HG02642 (cell line): ENCODE data around the gene SLC4A8.
A peak's percentile ranks its signal among the peaks of the same experiment; 100 is the strongest.

ENCODE experiments used
- ATAC-seq: cut with Tn5 transposase; IDR thresholded peaks from one replicate; pipeline ENCODE4 v1.9.1; 2021; ENCODE audit warnings: mild to moderate bottlenecking; ENCODE audit not compliant: unreplicated experiment, poor library complexity

Gene SLC4A8

GRCh38 chr12:51519755-51520154 is 95.1 kb downstream of the SLC4A8 start:
- no peak for ATAC-seq

DNA sequence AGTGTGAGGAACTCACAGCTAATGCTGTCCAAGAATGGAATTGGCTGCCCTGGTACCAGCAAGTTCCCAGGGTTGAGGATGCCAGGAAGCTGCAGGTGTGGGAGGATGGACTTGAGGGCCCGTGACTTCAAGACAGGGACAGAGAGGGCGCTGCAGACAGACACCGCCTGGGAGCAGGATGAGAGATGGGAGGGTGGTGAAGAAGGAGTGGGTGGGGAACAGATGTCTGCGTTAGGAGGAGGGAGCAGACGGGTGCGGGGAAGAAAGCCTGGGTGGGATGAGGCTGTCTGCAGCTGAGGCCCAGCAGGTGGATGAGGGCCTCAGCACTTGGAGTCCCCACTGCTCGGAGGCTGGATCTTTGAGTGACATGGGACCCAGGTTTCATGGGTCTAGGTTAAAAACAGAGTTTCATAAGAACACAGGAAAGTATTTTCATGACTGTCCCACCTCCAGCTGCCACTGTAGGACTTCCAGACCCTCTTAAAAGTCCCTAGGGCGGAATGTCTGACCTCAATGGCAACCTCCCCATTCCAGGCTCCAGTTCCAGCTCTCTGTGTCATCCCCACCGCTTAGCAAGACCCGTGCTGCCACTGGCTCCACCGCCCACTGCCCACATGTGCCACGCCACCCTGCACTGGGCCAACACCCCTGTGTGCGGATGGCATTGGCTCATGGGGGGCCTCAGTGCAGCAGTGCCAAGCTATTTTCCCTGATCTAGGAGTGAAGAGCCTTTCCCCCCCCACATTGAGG is 96.1 kb downstream of the SLC4A8 start:
- no peak for ATAC-seq

DNA sequence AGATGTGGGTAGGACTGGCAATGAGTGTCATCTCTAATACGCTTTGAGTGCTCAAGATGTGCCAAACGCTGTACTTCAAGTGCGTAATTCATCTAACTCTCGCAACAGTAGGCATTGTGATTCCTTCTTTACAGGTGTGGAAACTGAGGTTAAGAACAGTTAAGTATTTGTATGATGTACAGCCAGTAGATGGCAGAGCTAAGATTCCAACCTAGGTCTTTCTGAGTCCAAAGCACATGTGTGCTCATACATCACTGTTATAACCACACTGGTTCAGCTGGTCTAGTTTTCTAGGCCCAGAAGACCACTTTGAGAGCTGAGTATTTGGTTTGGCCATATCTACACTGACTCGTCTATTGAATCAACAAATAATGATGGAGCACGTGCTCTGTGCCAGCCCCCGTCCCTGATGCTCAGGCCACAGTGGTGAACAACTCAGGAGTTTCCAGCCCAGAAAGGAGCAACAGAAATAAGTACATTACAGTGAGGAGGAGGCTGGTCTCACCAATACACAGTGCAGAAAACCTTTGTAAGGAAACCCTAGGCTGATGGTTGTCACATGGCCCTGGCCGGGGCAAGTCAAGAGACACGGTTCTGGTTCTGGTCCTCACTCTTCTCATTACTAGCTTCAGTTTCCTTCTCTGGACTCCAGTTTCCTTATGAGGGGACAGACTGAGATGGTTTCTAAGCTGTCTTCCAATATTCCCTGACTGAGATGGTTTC is 97.1 kb downstream of the SLC4A8 start:
- no peak for ATAC-seq

DNA sequence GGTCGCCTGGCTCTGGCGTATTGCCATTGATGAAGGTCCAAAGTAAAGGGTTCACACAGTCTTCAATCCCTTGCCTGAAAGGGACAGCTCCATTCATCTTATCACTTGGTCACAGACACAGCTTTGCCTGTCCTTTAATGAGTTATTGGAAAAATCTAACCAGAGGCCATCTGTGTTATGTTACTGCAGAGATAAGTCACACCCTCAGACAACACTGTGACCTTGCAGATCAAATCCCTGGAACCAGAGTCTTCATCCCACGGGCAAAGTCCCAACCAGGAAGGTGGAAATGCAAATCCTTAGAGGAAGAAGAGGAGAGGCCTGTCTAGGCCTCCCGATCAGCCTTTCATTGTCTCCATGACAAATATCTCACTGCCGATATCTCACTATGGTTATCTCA is 98.1 kb downstream of the SLC4A8 start:
- ATAC-seq: no peak

DNA sequence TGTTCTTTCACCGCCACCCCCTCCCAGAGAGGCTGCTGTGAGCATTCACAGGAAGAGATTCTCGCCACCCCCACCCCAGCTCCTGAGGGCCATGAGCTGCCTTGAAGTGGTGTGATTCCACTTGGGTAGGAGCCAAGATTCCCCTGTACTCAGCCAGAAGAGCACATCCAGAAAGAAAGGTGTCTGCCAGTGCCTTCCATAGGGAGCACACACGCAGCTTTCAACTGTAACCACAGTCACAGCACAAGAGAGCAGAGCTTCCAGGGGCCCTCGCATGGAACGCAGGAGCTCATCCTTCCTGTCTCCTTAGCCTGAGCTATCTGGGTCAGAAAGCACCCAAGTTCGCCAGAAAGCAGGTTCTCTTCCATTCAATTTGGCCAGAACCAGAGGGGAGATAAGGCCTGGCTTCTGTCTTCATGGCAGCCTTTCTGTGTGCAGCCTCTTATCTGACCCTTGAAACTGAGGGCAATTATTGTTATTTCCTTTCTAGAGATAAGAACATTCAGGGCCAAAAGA is 99.8 kb downstream of the SLC4A8 start:
- ATAC-seq: no peak

DNA sequence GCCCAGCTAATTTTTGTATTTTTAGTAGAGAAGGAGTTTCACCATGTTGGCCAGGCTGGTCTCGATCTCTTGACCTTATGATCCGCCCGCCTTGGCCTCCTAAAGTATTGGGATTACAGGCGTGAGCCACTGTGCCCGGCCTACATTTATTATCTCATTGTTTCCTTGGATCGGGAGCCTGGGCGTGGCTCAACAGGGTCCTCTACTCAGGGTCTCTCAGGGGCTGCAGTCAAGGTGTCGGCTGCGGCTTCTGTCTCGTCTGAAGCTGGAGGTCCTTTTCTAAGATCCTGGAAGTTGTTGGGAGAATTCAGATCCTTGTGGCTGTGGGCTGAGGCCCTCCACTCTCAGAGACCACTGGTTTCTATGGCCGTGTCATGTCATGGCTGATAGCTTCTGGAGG is 100.9 kb downstream of the SLC4A8 start:
- no peak for ATAC-seq

GRCh38 chr12:51527966-51528365 is 103.3 kb downstream of the SLC4A8 start:
- no peak for ATAC-seq

GRCh38 chr12:51528852-51529650 is 104.4 kb downstream of the SLC4A8 start:
- no peak for ATAC-seq

DNA sequence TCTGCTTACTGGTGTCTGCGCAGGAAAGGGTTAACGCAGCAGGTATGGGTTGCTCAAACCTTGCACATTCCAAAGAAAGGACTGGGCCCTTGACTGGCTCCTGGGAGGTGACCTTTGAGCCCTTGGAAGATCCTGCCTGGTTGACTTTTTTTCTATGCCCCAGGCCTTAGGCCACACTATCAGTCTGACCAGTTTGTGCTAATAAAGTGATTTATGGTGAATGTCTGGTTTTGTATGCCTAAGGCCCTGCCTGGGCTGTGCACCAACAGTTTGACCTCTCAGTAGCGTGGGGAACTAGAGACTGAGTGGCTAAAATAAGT is 105.0 kb downstream of the SLC4A8 start:
- ATAC-seq: no peak

DNA sequence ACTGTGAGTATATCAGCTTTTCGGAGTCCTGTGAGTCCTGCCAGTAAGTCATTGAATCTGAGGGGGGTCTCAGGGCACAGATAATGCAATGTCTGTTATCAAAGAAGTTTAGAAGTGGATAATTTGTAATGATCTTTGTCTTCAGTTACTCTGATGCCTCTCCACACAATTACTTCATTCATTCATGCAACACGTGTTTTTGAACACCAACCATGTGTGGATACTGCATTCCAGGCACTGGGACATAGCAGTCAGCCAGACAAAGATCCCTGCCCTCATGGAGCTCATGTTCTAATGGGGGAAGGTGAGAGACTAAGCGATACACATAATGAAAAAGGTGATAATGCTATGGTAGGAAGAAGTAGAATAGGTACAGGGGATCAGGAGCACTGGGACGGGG is 105.6 kb downstream of the SLC4A8 start:
- no peak for ATAC-seq

GRCh38 chr12:51531284-51531977 is 106.8 kb downstream of the SLC4A8 start:
- ATAC-seq: no peak

DNA sequence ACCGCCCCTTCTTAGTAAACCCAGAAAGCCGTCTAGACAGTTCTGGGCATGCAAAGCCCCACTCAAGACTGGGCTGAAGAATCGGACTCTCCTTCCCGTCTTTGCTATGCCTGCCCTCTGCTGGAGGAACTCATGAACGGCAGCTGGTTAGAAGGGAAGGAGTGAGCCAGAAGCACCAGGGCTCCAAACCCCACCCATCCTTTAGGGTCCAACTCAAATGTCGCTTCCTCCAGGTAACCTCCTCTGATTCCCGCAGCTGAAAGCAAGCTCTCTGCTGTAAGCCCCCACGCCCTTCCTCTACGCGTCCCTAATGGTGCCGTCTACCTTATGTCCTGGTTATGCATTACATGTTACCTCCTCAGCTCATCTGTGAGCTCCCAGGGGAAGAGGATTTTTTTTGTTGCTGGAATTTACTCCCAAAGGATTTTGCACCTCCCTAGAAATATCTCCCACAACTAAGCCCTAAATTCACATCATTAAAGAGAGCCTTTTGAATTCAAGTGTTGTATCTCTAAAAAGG is 107.4 kb downstream of the SLC4A8 start:
- peak; percentile 74 for ATAC-seq

GRCh38 chr12:51533799-51534198 is 109.2 kb downstream of the SLC4A8 start:
- ATAC-seq: no peak

DNA sequence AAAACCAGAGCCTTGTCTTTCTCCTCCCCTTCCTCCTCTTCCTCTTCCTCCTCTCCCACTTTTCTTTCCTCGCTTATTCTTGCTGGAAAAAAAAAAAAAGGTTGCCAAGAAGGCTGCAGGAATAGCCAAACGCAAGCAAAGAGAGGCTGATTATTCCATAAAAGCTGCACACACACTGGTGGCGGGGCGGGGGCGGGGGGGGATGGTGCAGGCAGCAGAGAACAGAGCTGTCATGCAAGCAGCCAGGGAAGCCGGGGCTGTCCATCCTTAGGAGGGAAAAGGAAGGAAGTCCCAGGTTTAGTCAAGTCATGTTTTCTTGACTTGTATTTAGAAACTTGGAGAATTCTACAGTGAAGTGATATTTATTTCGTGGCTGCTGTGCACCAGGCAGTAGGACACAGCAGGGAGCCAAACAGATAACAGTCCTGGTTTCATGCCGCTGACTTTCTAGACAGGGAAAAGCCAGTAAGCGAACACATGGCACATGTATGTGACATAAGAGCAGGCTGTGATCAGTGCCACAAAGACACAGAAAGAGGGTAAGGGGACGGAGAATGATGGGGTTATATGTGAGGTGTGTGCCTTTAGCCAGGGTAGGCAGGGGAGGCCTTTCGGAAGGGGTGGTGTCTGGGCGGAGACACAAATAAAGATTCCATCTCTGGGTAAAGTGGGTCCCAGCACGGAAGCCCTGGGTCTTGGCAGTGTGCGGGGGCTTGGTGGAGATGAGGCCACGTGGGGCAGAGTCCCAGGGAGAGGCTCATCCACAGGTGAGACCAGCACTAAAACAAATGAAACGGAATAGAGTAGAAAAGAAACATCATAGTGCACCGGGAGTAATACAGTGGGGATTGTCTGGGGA is 109.8 kb downstream of the SLC4A8 start:
- no peak for ATAC-seq

DNA sequence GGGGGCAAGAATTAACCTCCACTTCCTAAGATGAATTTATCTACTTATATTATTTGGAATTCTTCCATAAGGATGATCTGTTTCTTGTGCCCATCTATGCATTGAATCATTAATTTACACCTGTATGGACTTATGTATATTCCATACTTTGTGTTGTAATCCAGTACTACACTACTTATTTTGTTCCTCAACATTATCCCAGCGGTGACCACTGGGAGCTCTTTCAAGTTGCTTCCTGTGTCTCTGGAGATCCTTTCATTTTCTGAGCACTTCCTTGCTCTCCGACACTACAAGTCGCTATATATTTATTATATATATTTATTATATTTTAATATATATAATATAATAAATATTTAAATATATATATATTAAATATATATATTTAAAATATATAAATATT is 111.5 kb downstream of the SLC4A8 start:
- ATAC-seq: no peak

- ATAC-seq: no peak
These were observed 113.5 kb downstream of the SLC4A8 start for GRCh38 chr12:51538149-51538548.

DNA sequence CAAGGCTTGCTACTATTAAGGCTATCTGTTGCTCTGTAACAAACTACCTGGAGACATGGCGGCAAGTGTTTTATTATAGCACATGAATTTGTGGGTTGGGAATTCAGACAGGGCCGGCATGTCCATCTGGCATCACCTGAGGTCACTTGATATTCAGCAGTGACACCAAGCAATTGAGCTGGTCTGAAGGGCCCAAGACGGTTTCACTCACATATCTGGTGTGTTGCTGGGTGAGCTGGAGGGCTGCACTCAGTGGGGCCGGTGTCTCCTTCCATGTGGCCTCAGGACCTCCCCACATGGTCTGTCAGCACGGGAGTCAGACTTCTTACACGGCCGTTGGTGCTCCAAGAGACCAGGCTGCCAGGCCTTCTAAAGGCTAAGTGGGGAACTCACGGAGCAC is 114.0 kb downstream of the SLC4A8 start:
- ATAC-seq: no peak

DNA sequence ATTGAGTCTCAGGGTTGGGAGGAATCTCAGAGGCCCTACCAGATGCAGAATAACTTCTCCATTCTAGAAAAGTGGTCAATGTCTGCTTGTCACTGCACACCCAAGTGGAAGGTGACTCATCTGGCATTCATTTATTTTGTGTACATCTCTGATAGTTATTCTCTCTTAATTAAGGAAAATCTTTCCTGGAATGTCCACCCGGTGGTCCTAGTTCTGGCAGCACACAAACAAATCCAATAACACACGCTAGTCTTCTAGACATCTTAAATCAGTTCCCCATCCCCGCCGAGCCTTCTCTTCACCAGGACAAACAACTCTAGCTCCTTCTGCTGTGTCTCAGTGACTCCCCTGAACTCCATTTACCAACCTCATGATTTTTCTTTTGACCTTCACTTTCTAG is 116.4 kb downstream of the SLC4A8 start:
- no peak for ATAC-seq

- no peak for ATAC-seq
These were observed 121.5 kb downstream of the SLC4A8 start for GRCh38 chr12:51546097-51546496.
